Peyer's patch (tissue), 4 donors: ENCODE data around the gene BBS5. TPM values are rescaled to one million over a fixed set of nuclear protein-coding genes. Genes with fewer than 3 reads are reported as not detected.
"Not testable (repeated sequence)": the region's sequence is repeated elsewhere in the genome, so short reads cannot be mapped to it uniquely, and the experiment has no call there.

ENCODE experiments used
- DNase-seq, 3 donors: peaks; one replicate each; pipeline ENCODE4 v3.0.0-alpha.2; 2017 to 2019
- H3K27ac ChIP-seq, 4 donors: fragments of 200-600 bp; sonication (generic); one replicate each; pipeline ENCODE4 v1.5.1; 2016 to 2019
- H3K27me3 ChIP-seq, 2 donors: fragments of 200-600 bp; sonication (generic); one replicate each; pipeline ENCODE4 v1.5.1; 2019
- H3K36me3 ChIP-seq, 3 donors: fragments of 200-600 bp; sonication (generic); one replicate each; pipeline ENCODE4 v1.5.1; 2016 to 2019
- H3K4me1 ChIP-seq, 4 donors: fragments of 200-600 bp; sonication (generic); one replicate each; pipeline ENCODE4 v1.5.1; 2016 to 2019
- H3K4me3 ChIP-seq, 4 donors: fragments of 200-600 bp; sonication (generic); 1 replicate in 3 of 4; 2 replicates in 1 of 4; pipeline ENCODE4 v1.5.1; 2016 to 2019; ENCODE audit warnings: mild to moderate bottlenecking in 1 of 4
- H3K9me3 ChIP-seq, 4 donors: fragments of 200-600 bp; sonication (generic); one replicate each; pipeline ENCODE4 v1.5.1; 2016 to 2019; ENCODE audit warnings: mild to moderate bottlenecking in 1 of 4
- POLR2A ChIP-seq, 2 donors: fragments of 450-650 bp; IDR thresholded peaks; one replicate each; pipeline ENCODE4 v1.5.1; 2017; ENCODE audit warnings: antibody characterized with exemption in 2 of 2, mild to moderate bottlenecking in 2 of 2, moderate library complexity in 2 of 2
- total RNA-seq, 4 donors: library from RNA; depleted of rRNA; stranded (reverse); fragments of >200 nt; gene quantifications; one replicate each; pipeline ENCODE4 v1.1.0, GENCODE V29; 2016
- TF ChIP-seq, protein P1 (sequence below), 6 experiments: fragments of 450-650 bp in 4 of 6; fragments of 200-600 bp in 2 of 6; sonication (generic) in 1 of 6; IDR thresholded peaks; one replicate each; pipeline ENCODE4 v1.5.1; 2017 to 2019; ENCODE audit warnings: antibody characterized with exemption in 6 of 6, mild to moderate bottlenecking in 3 of 6, moderate library complexity in 1 of 6

Gene BBS5
- total RNA-seq, 4 donors from 2014 or later = 3.9 to 8.3 (median 4.6) TPM; not detected in 1

DNA sequence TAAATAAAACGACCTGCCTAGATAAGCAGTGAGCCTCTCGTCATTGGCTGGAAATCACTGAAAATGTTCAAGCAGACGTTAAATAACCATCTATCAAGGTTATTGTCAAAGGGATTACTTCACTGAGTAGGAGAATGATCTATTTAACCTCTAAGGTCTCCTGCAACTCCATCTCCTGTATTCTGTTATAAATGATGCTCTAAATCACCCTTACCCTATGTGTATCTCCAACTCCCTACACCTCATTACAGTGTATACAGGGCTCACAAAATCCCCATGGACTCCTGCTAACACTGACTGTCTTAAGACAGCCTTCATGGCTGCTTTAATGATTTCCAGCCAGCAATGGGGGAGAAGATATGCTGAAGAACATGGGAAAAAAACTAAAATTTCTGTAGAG is 31.0 kb upstream of the BBS5 start:
- Histone ChIP-seq H3K36me3 (no peaks in the 10 kb centered on the region), H3K27me3 (no peaks in the 10 kb centered on the region), H3K4me1 (no peaks in the 10 kb centered on the region), H3K9me3 (no peaks in the 10 kb centered on the region), H3K4me3 (no peak overlapping the region), H3K27ac (no peak overlapping the region)
- TF ChIP-seq, protein P1, sequence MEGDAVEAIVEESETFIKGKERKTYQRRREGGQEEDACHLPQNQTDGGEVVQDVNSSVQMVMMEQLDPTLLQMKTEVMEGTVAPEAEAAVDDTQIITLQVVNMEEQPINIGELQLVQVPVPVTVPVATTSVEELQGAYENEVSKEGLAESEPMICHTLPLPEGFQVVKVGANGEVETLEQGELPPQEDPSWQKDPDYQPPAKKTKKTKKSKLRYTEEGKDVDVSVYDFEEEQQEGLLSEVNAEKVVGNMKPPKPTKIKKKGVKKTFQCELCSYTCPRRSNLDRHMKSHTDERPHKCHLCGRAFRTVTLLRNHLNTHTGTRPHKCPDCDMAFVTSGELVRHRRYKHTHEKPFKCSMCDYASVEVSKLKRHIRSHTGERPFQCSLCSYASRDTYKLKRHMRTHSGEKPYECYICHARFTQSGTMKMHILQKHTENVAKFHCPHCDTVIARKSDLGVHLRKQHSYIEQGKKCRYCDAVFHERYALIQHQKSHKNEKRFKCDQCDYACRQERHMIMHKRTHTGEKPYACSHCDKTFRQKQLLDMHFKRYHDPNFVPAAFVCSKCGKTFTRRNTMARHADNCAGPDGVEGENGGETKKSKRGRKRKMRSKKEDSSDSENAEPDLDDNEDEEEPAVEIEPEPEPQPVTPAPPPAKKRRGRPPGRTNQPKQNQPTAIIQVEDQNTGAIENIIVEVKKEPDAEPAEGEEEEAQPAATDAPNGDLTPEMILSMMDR (IDR thresholded peaks at IDR 0.05) = no peak
- no peak for TF ChIP-seq POLR2A (IDR thresholded peaks at IDR 0.05)
- DNase-seq = no peak

DNA sequence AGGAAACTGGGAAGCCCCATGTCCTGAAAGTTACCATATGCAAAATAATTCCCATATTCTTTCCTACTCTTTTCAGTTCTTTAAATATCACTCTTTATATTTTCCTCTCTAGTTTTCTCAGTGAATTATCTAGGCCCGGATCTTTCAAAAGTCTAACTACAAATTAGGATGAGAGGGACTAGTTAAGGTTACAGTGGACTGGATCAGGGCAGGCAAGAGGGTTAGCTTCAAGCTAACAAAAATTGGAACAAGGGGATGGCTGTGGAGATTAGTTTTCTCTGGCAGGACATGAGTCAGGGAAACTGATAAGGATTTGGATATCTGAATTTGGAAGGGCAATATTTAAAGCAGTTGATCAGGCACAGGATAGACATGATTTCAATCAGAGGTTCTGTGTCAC is 30.4 kb upstream of the BBS5 start:
- no peak for TF ChIP-seq POLR2A (IDR thresholded peaks at IDR 0.05)
- TF ChIP-seq, protein P1 (IDR thresholded peaks at IDR 0.05) = no peak
- DNase-seq = no peak
- no peaks in the 10 kb centered on the region for H3K9me3 ChIP-seq
- no peaks in the 10 kb centered on the region for H3K4me1 ChIP-seq
- H3K4me3 ChIP-seq = no peak overlapping the region
- H3K27me3 ChIP-seq = no peaks in the 10 kb centered on the region
- H3K27ac ChIP-seq = no peak overlapping the region
- H3K36me3 ChIP-seq = no peaks in the 10 kb centered on the region

- Histone ChIP-seq H3K27ac (no peak overlapping the region), H3K4me3 (no peak overlapping the region), H3K27me3 (no peaks in the 10 kb centered on the region), H3K4me1 (no peaks in the 10 kb centered on the region), H3K36me3 (no peaks in the 10 kb centered on the region), H3K9me3 (no peaks in the 10 kb centered on the region)
- no peak for DNase-seq
- TF ChIP-seq, protein P1 (IDR thresholded peaks at IDR 0.05) = peak in 4 of 6 experiments; percentile 35 to 51 (median 43)
- no peak for TF ChIP-seq POLR2A (IDR thresholded peaks at IDR 0.05)
These were observed 27.2 kb upstream of the BBS5 start for GRCh38 chr2:169452080-169452479.

DNA sequence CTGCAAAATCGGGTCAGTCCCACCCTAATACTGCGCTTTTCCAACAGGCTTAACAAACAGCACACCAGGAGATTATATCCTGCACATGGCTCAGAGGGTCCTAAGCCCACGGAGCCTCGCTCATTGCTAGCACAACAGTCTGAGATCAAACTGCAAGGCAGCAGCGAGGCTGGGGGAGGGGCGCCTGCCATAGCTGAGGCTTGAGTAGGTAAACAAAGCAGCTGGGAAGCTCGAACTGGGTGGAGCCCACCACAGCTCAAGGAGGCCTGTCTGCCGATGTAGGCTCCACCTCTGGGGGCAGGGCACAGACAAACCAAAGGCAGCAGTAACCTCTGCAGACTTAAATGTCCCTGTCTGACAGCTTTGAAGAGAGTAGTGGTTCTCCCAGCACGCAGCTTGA is 26.2 kb upstream of the BBS5 start:
- not testable (repeated sequence) for H3K9me3 ChIP-seq, H3K27me3 ChIP-seq, DNase-seq, H3K4me3 ChIP-seq, H3K36me3 ChIP-seq, H3K27ac ChIP-seq, H3K4me1 ChIP-seq

DNA sequence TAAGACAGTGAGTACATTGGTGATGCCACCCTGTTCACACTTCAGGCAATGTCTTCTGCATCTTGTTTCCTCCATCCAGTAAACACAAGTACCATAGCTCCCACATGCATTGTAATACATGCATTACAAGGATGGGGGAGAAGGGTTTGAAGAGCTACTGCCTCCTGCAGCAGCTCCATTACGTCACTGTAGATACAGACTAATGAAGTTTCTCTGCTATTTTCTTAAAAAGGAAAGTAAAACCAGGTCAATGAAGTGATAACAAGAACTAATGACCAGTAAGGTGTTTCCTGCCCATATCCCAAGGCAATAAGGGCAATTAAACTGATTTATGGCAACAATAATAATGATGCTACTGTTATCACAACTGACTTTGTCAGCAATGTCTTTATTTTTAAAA is 18.2 kb upstream of the BBS5 start:
- no peak overlapping the region for H3K27ac ChIP-seq
- DNase-seq = no peak

DNA sequence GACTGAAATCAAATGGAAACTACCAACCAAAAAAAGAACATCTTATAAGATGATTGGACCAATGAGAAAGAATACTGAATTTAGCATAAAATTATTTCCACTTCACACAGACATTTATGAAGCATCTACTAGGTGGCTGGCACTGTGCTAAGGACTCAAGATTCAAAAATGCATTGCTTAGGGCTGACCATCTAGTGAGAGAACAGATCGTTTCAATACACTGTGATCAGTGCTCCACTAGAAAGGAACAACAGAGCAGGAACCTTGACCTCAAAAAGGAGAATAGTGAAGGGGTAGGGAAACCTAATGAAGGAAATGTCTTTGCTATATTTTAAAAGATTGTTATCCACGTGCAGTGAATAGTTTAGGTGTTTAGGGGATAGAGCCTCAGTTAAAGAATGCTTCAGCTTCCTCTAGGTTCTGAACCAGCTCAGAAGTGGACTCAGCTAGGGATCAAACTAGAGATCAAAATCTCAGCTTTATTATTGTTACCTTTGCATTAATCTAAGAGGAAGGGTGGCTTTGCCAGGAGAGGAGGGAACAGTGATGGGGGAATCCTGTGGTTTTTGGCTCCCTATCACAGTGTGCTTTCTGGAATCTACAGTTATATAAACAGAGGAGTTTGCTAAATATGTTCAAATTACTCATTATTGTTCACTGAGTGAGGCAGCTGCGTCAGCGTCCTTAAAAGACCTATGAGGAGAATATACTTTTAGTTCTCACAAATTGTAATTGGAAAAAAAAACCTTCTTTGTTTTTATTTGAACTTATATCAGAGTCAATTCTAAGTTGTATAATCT is 16.2 kb upstream of the BBS5 start:
- DNase-seq = no peak
- no peaks in the 10 kb centered on the region for H3K9me3 ChIP-seq
- TF ChIP-seq POLR2A (IDR thresholded peaks at IDR 0.05) = no peak
- TF ChIP-seq, protein P1 (IDR thresholded peaks at IDR 0.05) = no peak
- no peaks in the 10 kb centered on the region for H3K27me3 ChIP-seq
- H3K4me1 ChIP-seq = no peaks in the 10 kb centered on the region
- no peak overlapping the region for H3K27ac ChIP-seq
- no peak overlapping the region for H3K4me3 ChIP-seq
- H3K36me3 ChIP-seq = no peaks in the 10 kb centered on the region

More for the DNA sequence above, 18.2 kb upstream of the BBS5 start:
- Histone ChIP-seq H3K4me3 (no peak overlapping the region), H3K4me1 (no peaks in the 10 kb centered on the region), H3K9me3 (no peaks in the 10 kb centered on the region), H3K36me3 (no peaks in the 10 kb centered on the region), H3K27me3 (no peaks in the 10 kb centered on the region)
- no peak for TF ChIP-seq POLR2A (IDR thresholded peaks at IDR 0.05)
- TF ChIP-seq, protein P1 (IDR thresholded peaks at IDR 0.05) = no peak
